Measurements from ENCODE around the gene SLC6A8.
"Not testable (repeated sequence)": the region's sequence is repeated elsewhere in the genome, so short reads cannot be mapped to it uniquely, and the experiment has no call there.

GRCh38 chrX:153699784-153700371 is 12.2 kb downstream of the SLC6A8 start:
- TF ChIP-seq CTCF (IDR thresholded peaks at IDR 0.05; ENCODE audit: borderline replicate concordance, extremely low read depth, low read length, poor library complexity, severe bottlenecking); EZH2 (IDR thresholded peaks at IDR 0.05; ENCODE audit: borderline replicate concordance, low read depth, low read length, severe bottlenecking): not testable (repeated sequence)

Measured in DND-41 (cell line).